ENCODE results near the gene PKP4. TPM values are rescaled to one million over a fixed set of nuclear protein-coding genes. Genes with fewer than 3 reads are reported as not detected.

PKP4 gene
- total RNA-seq, 1 experiment from 2014 or later: 52.0 TPM

GRCh38 chr2:158497486-158497885 lies 40.7 kb downstream of the PKP4 start:
- H3K27ac Mint-ChIP-seq: peak overlapping the region in 2 of 3 experiments; percentile 3 to 69; a peak in 3 of 7 replicates
- Histone ChIP-seq H3K18ac (ENCODE audit: insufficient read length, low read depth, low read length) (no peak overlapping the region), H3K79me1 (ENCODE audit: insufficient read depth, low read depth, low read length, poor library complexity, severe bottlenecking) (peaks cover 7% of the 10 kb centered on the region), H3K4ac (ENCODE audit: low read depth, low read length) (no peak overlapping the region), H2BK120ac (ENCODE audit: low read depth, low read length, poor library complexity, severe bottlenecking) (no peak overlapping the region), H3K14ac (ENCODE audit: insufficient read depth, low read length) (no peak overlapping the region), H3K23ac (ENCODE audit: insufficient read length, low read depth, low read length) (no peak overlapping the region), H3K23me2 (ENCODE audit: insufficient read length, low read depth, low read length, poor library complexity, severe bottlenecking) (no peaks in the 10 kb centered on the region), H3K9me3 (ENCODE audit: control insufficient read depth, low read depth, low read length) (no peaks in the 10 kb centered on the region), H4K20me1 (ENCODE audit: control insufficient read depth, insufficient read depth, insufficient read length) (no peaks in the 10 kb centered on the region), H2AFZ (ENCODE audit: low read length) (no peak overlapping the region), H4K5ac (ENCODE audit: insufficient read length, low read depth, low read length) (no peak overlapping the region), H4K91ac (ENCODE audit: insufficient read length, low read depth, low read length) (no peak overlapping the region), H3K4me1 (ENCODE audit: insufficient read depth, low read length) (no peaks in the 10 kb centered on the region; the same call in 1 of the 2 replicates), H2AK5ac (ENCODE audit: insufficient read length, low read length) (no peak overlapping the region), H4K8ac (replicated peaks; ENCODE audit: insufficient read length, low read depth, low read length) (no peak overlapping the region), H2BK12ac (ENCODE audit: insufficient read length, low read depth, low read length) (no peak overlapping the region), H3K56ac (ENCODE audit: insufficient read length, low read depth, low read length) (no peak overlapping the region), H2BK20ac (ENCODE audit: low read depth, low read length, poor library complexity, severe bottlenecking) (no peak overlapping the region), H2BK5ac (ENCODE audit: insufficient read length, low read length) (no peak overlapping the region), H3K27me3 (ENCODE audit: insufficient read depth, low read length) (no peaks in the 10 kb centered on the region), H3K9ac (ENCODE audit: extremely low read depth, insufficient read length, low read length) (no peak overlapping the region), H3T11ph (ENCODE audit: low read length) (no peak overlapping the region), H3K27ac (ENCODE audit: insufficient read length, low read depth, low read length) (no peak overlapping the region), H3K4me2 (ENCODE audit: insufficient read depth, insufficient read length, low read length) (no peak overlapping the region), H3K79me2 (ENCODE audit: insufficient read depth, low read length) (peaks cover 8% of the 10 kb centered on the region; the same call in 1 of the 2 replicates), H2BK15ac (ENCODE audit: low read depth, low read length) (no peak overlapping the region)
- H3K4me1 Mint-ChIP-seq: peaks cover 33 to 39% of the 10 kb centered on the region in 2 experiments
- H3K4me3 Mint-ChIP-seq: no peak overlapping the region; a peak in 1 of 5 replicates
- H3K36me3 Mint-ChIP-seq (ENCODE audit: insufficient read depth in 1 of 3, low read depth in 3 of 3): no peaks in the 10 kb centered on the region
- H3K9me3 Mint-ChIP-seq: no peaks in the 10 kb centered on the region
- TF ChIP-seq CTCF (conservative IDR thresholded peaks at IDR 0.05): no peak
- DNase-seq: no peak
- H3K27me3 Mint-ChIP-seq (ENCODE audit: low read depth): no peaks in the 10 kb centered on the region
- no CpG with 5 or more reads among the region's 1 CpG for WGBS (ENCODE audit: extremely low coverage, insufficient read length, low lambda C conversion rate)
